ENCODE results near the gene MPP4.

Gene MPP4

GRCh38 chr2:201701646-201702045, 3.2 kb upstream of the MPP4 start:
- TF ChIP-seq CTCF (IDR thresholded peaks at IDR 0.05; ENCODE audit: extremely low read depth, insufficient read depth, missing control alignments): no peak
- in situ Hi-C loops (cut with MboI; ENCODE audit: low pct_unique_long_range_greater_than_20kb, low sequenced_read_pairs, unreplicated experiment): no loop called here
- no peak for DNase-seq (ENCODE audit: low spot score)

DNA sequence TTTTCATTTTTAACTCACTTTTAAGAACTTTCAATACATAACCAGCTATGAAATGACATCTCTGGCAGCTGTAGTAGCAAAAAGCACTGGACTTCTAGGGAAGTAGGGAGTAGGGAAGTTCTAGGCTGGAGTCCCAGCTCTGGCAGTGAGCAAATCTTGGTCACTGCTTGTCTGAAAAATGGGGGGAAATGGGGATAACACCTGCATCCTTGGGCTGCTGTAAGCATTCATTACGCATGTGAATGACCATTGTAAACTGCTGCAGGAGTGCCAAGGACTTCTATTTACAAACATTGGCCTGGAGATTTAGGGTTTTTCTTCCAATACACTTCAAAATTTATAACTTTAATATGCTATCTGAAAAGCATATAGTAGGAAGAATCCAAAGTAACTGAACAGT, 972 bp upstream of the MPP4 start:
- no peak for TF ChIP-seq CTCF (IDR thresholded peaks at IDR 0.05; ENCODE audit: extremely low read depth, insufficient read depth, missing control alignments)
- in situ Hi-C loops (cut with MboI; ENCODE audit: low pct_unique_long_range_greater_than_20kb, low sequenced_read_pairs, unreplicated experiment): no loop called here
- DNase-seq (ENCODE audit: low spot score): no peak

GRCh38 chr2:201697899-201698298, 545 bp downstream of the MPP4 start:
- DNase-seq (ENCODE audit: low spot score): no peak
- in situ Hi-C loops (cut with MboI; ENCODE audit: low pct_unique_long_range_greater_than_20kb, low sequenced_read_pairs, unreplicated experiment): no loop called here
- no peak for TF ChIP-seq CTCF (IDR thresholded peaks at IDR 0.05; ENCODE audit: extremely low read depth, insufficient read depth, missing control alignments)

- TF ChIP-seq CTCF (IDR thresholded peaks at IDR 0.05; ENCODE audit: extremely low read depth, insufficient read depth, missing control alignments): no peak
- no peak for DNase-seq (ENCODE audit: low spot score)
- in situ Hi-C loops (cut with MboI; ENCODE audit: low pct_unique_long_range_greater_than_20kb, low sequenced_read_pairs, unreplicated experiment): no loop called here
Measured at GRCh38 chr2:201696151-201696659, 2.2 kb downstream of the MPP4 start.

DNA sequence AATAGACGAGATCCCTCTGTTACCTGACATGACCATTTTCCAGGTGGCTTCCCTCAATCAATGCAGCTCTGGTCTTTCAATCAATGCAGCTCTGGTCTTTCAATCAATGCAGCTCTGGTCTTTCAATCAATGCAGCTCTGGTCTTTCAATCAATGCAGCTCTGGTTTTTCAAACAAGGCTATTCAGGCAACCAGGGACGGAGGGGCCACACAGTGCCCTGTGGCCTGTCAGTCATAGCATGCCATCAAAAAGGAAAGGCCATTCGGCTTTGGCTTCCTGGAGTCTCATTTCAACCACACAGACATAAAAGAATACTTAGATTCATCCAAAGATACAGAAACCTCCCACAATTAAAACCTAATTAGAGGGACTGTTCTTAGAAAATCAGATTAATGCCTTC, 13.3 kb downstream of the MPP4 start:
- no peak for DNase-seq (ENCODE audit: low spot score)
- no peak for TF ChIP-seq CTCF (IDR thresholded peaks at IDR 0.05; ENCODE audit: extremely low read depth, insufficient read depth, missing control alignments)
- in situ Hi-C loops (cut with MboI; ENCODE audit: low pct_unique_long_range_greater_than_20kb, low sequenced_read_pairs, unreplicated experiment): no loop called here

DNA sequence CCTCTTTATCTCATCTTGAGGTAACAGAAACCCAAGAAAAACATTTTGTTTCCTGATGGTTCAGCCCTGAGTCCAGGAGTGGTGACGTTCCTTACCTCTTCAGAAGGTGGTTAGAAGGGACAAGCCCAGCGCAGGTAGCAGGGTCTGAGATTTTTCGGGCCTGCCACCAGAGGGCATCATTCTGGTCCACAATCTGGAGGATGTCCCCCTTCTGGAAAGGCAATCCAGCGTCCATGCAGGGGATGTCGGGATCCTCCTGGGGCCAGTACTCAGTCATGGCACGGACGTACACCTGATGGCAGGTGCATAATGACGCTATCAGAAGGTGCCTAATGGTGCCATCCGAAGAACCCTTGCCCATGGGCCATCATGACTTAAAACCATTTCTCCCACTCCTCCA, 17.7 kb downstream of the MPP4 start:
- in situ Hi-C loops (cut with MboI; ENCODE audit: low pct_unique_long_range_greater_than_20kb, low sequenced_read_pairs, unreplicated experiment): no loop called here
- DNase-seq (ENCODE audit: low spot score): peak; percentile 31
- peak; percentile 52 for TF ChIP-seq CTCF (IDR thresholded peaks at IDR 0.05; ENCODE audit: extremely low read depth, insufficient read depth, missing control alignments)

DNA sequence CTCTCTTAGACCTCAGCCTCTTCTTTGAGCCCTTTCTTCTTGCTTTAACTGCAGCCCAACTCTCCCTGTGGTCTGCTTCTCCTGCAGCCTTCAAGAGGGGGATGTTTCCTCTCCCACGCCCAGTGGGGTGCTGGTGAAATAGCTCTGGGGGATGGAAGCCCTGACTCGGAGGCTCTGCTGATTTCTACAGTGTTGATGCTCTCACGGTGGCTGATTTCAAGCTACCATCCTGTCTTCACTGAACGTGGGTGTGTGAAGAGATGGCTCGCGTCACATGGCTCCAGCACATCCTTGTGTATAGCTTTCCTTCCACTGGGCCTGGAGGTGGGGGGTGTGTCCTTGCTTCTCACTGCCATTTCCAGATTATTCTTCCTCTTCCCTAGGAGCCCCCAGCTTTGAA, 20.0 kb downstream of the MPP4 start:
- no peak for DNase-seq (ENCODE audit: low spot score)
- TF ChIP-seq CTCF (IDR thresholded peaks at IDR 0.05; ENCODE audit: extremely low read depth, insufficient read depth, missing control alignments): no peak
- in situ Hi-C loops (cut with MboI; ENCODE audit: low pct_unique_long_range_greater_than_20kb, low sequenced_read_pairs, unreplicated experiment): no loop called here

Data from GM13977 (cell line).